K562 (cell line): ENCODE data around the gene ZNF487. TPM values are rescaled to one million over a fixed set of nuclear protein-coding genes. Genes with fewer than 3 reads are reported as not detected.

Experiments
- ARHGAP35 ChIP-seq: fragments of 450-650 bp; IDR thresholded peaks from 2 replicates; pipeline ENCODE4 v1.6.1; 2018; ENCODE audit not compliant: partially characterized antibody
- CBX3 ChIP-seq, 2 experiments: IDR thresholded peaks; 1 replicate in 1 of 2; 2 replicates in 1 of 2; pipeline ENCODE4 v1.6.1; 2012; ENCODE audit warnings: inconsistent platforms in 2 of 2, low read length in 2 of 2, borderline replicate concordance in 1 of 2, control low read depth in 1 of 2
- CEBPB ChIP-seq: fragments of 450-650 bp; IDR thresholded peaks from 2 replicates; pipeline ENCODE4 v1.6.1; 2016; ENCODE audit warnings: missing genetic modification characterization, missing compliant biosample characterization
- DNMT1 ChIP-seq: fragments of 450-650 bp; IDR thresholded peaks from 2 replicates; pipeline ENCODE4 v1.6.1; 2016; ENCODE audit warnings: antibody characterized with exemption, mild to moderate bottlenecking
- EHMT2 ChIP-seq: fragments of 450-650 bp; IDR thresholded peaks from 2 replicates; pipeline ENCODE4 v1.6.1; 2018; ENCODE audit warnings: antibody characterized with exemption
- ERF ChIP-seq: fragments of 450-650 bp; formaldehyde crosslinking; IDR thresholded peaks from 2 replicates; pipeline ENCODE4 v1.4.0; 2020; ENCODE audit warnings: mild to moderate bottlenecking, mixed read lengths
- ETS2 ChIP-seq: IDR thresholded peaks from 2 replicates; pipeline ENCODE4 v1.6.1; 2016; ENCODE audit warnings: borderline replicate concordance, missing genetic modification characterization, mild to moderate bottlenecking, moderate library complexity, missing compliant biosample characterization; ENCODE audit not compliant: poor library complexity, severe bottlenecking
- ILK ChIP-seq: fragments of 450-650 bp; IDR thresholded peaks from 2 replicates; pipeline ENCODE4 v1.6.1; 2016; ENCODE audit warnings: missing genetic modification characterization, low read depth, mild to moderate bottlenecking, missing compliant biosample characterization, moderate library complexity, borderline replicate concordance
- KLF6 ChIP-seq: fragments of 250-450 bp; sonication (Bioruptor Pico); IDR thresholded peaks from 2 replicates; pipeline ENCODE4 v1.4.0; 2020; ENCODE audit warnings: mild to moderate bottlenecking, moderate library complexity, borderline replicate concordance
- MIER1 ChIP-seq: fragments of 450-650 bp; IDR thresholded peaks from 2 replicates; pipeline ENCODE4 v1.6.1; 2016; ENCODE audit warnings: antibody characterized with exemption, mild to moderate bottlenecking, low read depth
- NCOR1 ChIP-seq: fragments of 450-650 bp; IDR thresholded peaks from 2 replicates; pipeline ENCODE4 v1.6.1; 2016; ENCODE audit warnings: mild to moderate bottlenecking, moderate library complexity
- NFRKB ChIP-seq: fragments of 450-650 bp; IDR thresholded peaks from 2 replicates; pipeline ENCODE4 v1.6.1; 2016; ENCODE audit warnings: low read depth
- RBM17 ChIP-seq: fragments of 200-400 bp; formaldehyde crosslinking; IDR thresholded peaks from 2 replicates; pipeline ENCODE4 v1.6.1; 2017; ENCODE audit warnings: low read depth, mild to moderate bottlenecking, low read length, borderline replicate concordance
- RHOXF2B ChIP-seq: fragments of 250-450 bp; sonication (Bioruptor Pico); conservative IDR thresholded peaks from 2 replicates; pipeline ENCODE4 v1.5.1; 2021
- SIN3A ChIP-seq, 2 experiments: fragments of 150-350 bp in 1 of 2; IDR thresholded peaks; 2 replicates each; pipeline ENCODE4 v1.6.1; 2011 to 2016; ENCODE audit warnings: borderline replicate concordance in 2 of 2, low read depth in 2 of 2, low read length in 2 of 2, mild to moderate bottlenecking in 2 of 2, moderate library complexity in 2 of 2; ENCODE audit not compliant: control insufficient read depth in 1 of 2
- STAT5A ChIP-seq: IDR thresholded peaks from 2 replicates; pipeline ENCODE4 v1.6.1; 2012; ENCODE audit warnings: low read length, inconsistent platforms, borderline replicate concordance
- TCF7 ChIP-seq: sonication (generic); IDR thresholded peaks from 2 replicates; pipeline ENCODE4 v1.6.1; 2016; ENCODE audit warnings: antibody characterized with exemption, borderline replicate concordance
- TCFL5 ChIP-seq: fragments of 250-450 bp; sonication (Bioruptor Pico); conservative IDR thresholded peaks from 2 replicates; pipeline ENCODE4 v1.6.1; 2021; ENCODE audit warnings: mild to moderate bottlenecking, moderate library complexity, matching md5 sums
- U2AF2 ChIP-seq: fragments of 200-400 bp; formaldehyde crosslinking; optimal IDR thresholded peaks from 2 replicates; pipeline ENCODE3; 2017; ENCODE audit warnings: low read depth, mild to moderate bottlenecking, low read length
- ZFP1 ChIP-seq: fragments of 450-650 bp; formaldehyde crosslinking; IDR thresholded peaks from 2 replicates; pipeline ENCODE4 v1.4.0; 2020; ENCODE audit warnings: mild to moderate bottlenecking, mixed read lengths
- ZFX ChIP-seq: sonication (generic); formaldehyde crosslinking; IDR thresholded peaks from 2 replicates; pipeline ENCODE4 v1.8.0; 2022; ENCODE audit warnings: mild to moderate bottlenecking, missing genetic modification reagents, moderate library complexity
- ZNF174 ChIP-seq: fragments of 250-450 bp; sonication (Bioruptor Pico); IDR thresholded peaks from 2 replicates; pipeline ENCODE4 v1.4.0; 2020; ENCODE audit warnings: mild to moderate bottlenecking
- ZNF584 ChIP-seq: fragments of 200-800 bp; sonication (Bioruptor generic); IDR thresholded peaks from 2 replicates; pipeline ENCODE4 v1.6.1; 2016; ENCODE audit warnings: low read depth, mild to moderate bottlenecking, missing genetic modification characterization, missing compliant biosample characterization
- polyA plus RNA-seq, 8 experiments: library from polyadenylated mRNA; depleted of rRNA in 4 of 8; stranded (reverse) in 5 of 8; unstranded in 3 of 8; fragments of >200 nt; fragmentation: Nextera tagmentation in 2 of 8; fragmentation: Illumina TruSeq in 1 of 8; extraction: Ambion mirVana in 2 of 8; extraction: Trizol in 1 of 8; gene quantifications; 2 replicates each; pipeline versions ENCODE4 v1.2.1 to v1.2.3, GENCODE V29; 2011 to 2014; ENCODE audit warnings: inconsistent platforms in 1 of 8, missing spikeins in 1 of 8
- total RNA-seq, 7 experiments: library from RNA; depleted of rRNA in 6 of 7; stranded (reverse); fragments of >200 nt in 6 of 7; fragmentation: Illumina TruSeq in 2 of 7; extraction: Trizol in 2 of 7; gene quantifications; 2 replicates each; pipeline versions ENCODE4 v1.2.1 to v1.2.3, GENCODE V29; 2011 to 2021; ENCODE audit warnings: low replicate concordance in 1 of 7
- TF ChIP-seq, protein P1 (sequence below): sonication (generic); formaldehyde crosslinking; IDR thresholded peaks from 2 replicates; pipeline ENCODE4 v1.8.0; 2022; ENCODE audit warnings: missing genetic modification reagents, mild to moderate bottlenecking, borderline replicate concordance
- TF ChIP-seq, protein P2 (sequence below): sonication (generic); formaldehyde crosslinking; IDR thresholded peaks from 2 replicates; pipeline ENCODE4 v1.8.0; 2022; ENCODE audit warnings: mild to moderate bottlenecking, missing genetic modification reagents

Gene ZNF487
- total and polyA plus RNA-seq, 9 of the 15 experiments (the other 6 are each of a cell fraction or from before 2014, with no cell fraction given): 1.9 to 6.5 (median 4.2) TPM

GRCh38 chr10:43407576-43408330, 29.2 kb upstream of the ZNF487 start (continued):
- no peak for TF ChIP-seq ZNF584 (CRISPR knock-in tag)
- TF ChIP-seq ERF (CRISPR knock-in tag): no peak; the same call in 1 of the 2 replicates
- TF ChIP-seq TCFL5 (CRISPR knock-in tag): no peak
- TF ChIP-seq SIN3A (IDR thresholded peaks at IDR 0.05; ENCODE audit: borderline replicate concordance in 2 of 2, control insufficient read depth in 1 of 2, low read depth in 2 of 2, low read length in 2 of 2): peak; percentile 49 to 53; a peak in 3 of 4 replicates
- no peak for TF ChIP-seq NCOR1
- TF ChIP-seq TCF7: peak; percentile 75; the same call in 1 of the 2 replicates
- peak; percentile 100 for TF ChIP-seq CEBPB (tag)
- TF ChIP-seq ZFX (CRISPR knock-in tag): peak; percentile 83
- TF ChIP-seq RBM17: no peak
- TF ChIP-seq, protein P1, sequence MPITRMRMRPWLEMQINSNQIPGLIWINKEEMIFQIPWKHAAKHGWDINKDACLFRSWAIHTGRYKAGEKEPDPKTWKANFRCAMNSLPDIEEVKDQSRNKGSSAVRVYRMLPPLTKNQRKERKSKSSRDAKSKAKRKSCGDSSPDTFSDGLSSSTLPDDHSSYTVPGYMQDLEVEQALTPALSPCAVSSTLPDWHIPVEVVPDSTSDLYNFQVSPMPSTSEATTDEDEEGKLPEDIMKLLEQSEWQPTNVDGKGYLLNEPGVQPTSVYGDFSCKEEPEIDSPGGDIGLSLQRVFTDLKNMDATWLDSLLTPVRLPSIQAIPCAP: no peak
- peak; percentile 80 for TF ChIP-seq NFRKB
- TF ChIP-seq CBX3 (IDR thresholded peaks at IDR 0.05; ENCODE audit: borderline replicate concordance in 1 of 2, low read length in 2 of 2): peak in 1 of 2 experiments; percentile 84; a peak in 2 of 3 replicates
- TF ChIP-seq ETS2 (tag): no peak
- TF ChIP-seq, protein P2, sequence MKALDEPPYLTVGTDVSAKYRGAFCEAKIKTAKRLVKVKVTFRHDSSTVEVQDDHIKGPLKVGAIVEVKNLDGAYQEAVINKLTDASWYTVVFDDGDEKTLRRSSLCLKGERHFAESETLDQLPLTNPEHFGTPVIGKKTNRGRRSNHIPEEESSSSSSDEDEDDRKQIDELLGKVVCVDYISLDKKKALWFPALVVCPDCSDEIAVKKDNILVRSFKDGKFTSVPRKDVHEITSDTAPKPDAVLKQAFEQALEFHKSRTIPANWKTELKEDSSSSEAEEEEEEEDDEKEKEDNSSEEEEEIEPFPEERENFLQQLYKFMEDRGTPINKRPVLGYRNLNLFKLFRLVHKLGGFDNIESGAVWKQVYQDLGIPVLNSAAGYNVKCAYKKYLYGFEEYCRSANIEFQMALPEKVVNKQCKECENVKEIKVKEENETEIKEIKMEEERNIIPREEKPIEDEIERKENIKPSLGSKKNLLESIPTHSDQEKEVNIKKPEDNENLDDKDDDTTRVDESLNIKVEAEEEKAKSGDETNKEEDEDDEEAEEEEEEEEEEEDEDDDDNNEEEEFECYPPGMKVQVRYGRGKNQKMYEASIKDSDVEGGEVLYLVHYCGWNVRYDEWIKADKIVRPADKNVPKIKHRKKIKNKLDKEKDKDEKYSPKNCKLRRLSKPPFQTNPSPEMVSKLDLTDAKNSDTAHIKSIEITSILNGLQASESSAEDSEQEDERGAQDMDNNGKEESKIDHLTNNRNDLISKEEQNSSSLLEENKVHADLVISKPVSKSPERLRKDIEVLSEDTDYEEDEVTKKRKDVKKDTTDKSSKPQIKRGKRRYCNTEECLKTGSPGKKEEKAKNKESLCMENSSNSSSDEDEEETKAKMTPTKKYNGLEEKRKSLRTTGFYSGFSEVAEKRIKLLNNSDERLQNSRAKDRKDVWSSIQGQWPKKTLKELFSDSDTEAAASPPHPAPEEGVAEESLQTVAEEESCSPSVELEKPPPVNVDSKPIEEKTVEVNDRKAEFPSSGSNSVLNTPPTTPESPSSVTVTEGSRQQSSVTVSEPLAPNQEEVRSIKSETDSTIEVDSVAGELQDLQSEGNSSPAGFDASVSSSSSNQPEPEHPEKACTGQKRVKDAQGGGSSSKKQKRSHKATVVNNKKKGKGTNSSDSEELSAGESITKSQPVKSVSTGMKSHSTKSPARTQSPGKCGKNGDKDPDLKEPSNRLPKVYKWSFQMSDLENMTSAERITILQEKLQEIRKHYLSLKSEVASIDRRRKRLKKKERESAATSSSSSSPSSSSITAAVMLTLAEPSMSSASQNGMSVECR (CRISPR knock-in tag): peak; percentile 71; the same call in 1 of the 2 replicates
- no peak for TF ChIP-seq KLF6 (CRISPR knock-in tag)
- TF ChIP-seq ARHGAP35: no peak
- TF ChIP-seq ILK (tag): no peak
- TF ChIP-seq STAT5A: peak; percentile 46; the same call in 1 of the 2 replicates
- TF ChIP-seq RHOXF2B (CRISPR knock-in tag): no peak
- no peak for TF ChIP-seq EHMT2
- no peak for TF ChIP-seq U2AF2
- TF ChIP-seq DNMT1: no peak
- TF ChIP-seq ZNF174 (CRISPR knock-in tag): no peak
- TF ChIP-seq MIER1: no peak
- no peak for TF ChIP-seq ZFP1 (CRISPR knock-in tag)
